Brain pericyte (primary cell): ENCODE results near the gene MPDU1.

Experiments used
- DNase-seq: peaks from one replicate; pipeline ENCODE4 v3.0.0-alpha.2; 2012; ENCODE audit warnings: low read depth, low spot score

MPDU1 gene

DNA sequence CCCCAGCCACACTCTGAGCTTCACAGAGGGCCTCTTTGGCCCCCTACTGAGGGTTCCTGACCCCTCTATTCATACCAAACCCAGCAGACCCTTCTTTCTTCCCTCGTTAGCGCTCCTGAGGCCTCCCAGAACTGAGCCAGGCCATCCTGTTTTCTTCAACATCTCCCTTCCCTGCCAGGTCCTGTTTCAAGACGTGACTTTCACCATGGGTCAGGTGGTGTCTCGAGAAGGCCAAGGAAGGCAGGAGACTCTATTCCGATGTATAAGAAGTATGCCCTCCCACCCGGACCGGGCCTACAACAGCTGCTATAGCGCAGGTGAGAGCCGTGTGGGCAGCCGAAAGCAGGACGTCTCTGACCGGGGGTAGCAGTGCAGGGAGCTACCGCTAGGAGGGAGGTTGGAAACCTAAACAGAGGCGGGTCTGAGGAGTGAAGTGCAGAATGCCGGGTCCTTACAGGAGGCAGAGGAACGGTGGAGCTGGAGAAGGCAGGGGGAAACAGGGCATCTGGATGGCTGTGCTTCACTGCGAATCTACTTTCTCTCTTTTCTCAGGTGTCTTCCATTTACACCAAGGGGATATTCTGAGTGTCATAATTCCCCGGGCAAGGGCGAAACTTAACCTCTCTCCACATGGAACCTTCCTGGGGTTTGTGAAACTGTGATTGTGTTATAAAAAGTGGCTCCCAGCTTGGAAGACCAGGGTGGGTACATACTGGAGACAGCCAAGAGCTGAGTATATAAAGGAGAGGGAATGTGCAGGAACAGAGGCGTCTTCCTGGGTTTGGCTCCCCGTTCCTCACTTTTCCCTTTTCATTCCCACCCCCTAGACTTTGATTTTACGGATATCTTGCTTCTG lies 23.3 kb upstream of the MPDU1 start:
- DNase-seq: no peak

DNA sequence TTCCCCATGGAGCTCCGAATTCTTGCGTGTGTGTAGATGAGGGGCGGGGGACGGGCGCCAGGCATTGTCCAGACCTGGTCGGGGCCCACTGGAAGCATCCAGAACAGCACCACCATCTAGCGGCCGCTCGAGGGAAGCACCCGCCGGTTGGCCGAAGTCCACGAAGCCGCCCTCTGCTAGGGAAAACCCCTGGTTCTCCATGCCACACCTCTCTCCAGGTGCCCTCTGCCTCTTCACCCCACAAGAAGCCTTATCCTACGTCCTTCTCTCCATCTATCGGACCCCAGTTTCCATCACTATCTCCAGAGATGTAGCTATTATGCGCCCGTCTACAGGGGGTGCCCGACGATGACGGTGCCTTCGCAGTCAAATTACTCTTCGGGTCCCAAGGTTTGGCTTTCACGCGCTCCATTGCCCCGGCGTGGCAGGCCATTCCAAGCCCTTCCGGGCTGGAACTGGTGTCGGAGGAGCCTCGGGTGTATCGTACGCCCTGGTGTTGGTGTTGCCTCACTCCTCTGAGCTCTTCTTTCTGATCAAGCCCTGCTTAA lies 22.6 kb upstream of the MPDU1 start:
- no peak for DNase-seq

DNA sequence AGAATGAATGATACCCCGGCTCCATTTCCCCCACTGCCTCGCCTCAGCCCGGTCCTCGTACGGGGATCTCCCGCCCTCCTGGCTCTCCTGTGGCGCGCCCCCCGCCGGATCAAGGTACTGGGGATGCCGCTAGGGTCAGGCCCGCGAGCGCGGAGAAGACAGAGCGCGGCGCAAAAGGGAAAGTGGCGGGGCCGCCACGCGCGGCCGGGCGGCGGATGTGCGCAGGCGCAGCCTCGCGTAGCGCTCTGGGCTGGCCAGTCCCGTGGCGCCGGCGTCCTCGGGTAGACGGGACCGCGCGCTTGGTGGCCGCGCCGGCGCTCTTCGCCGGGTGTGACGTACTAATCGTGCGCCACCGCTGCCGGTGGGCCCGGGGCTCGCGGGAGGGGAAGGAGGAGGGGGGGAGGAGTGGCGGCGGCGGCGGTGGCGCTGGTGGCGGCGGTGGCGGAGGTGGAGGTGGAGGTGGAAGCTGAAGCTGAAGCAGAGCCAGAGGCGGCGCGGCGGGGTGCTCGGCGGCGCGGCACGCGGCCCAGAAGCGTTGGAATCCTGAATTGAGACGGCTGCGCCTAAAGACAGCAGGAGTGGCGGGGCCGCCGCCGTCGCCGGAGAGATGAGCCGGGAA lies 22.0 kb upstream of the MPDU1 start, which contains the start of gene SENP3:
Gene SENP3 (plus strand): TSS at position 331 of the 619 bp plus-strand sequence. CDS start 1,158 bp downstream, outside the sequence.
- no peak for DNase-seq

DNA sequence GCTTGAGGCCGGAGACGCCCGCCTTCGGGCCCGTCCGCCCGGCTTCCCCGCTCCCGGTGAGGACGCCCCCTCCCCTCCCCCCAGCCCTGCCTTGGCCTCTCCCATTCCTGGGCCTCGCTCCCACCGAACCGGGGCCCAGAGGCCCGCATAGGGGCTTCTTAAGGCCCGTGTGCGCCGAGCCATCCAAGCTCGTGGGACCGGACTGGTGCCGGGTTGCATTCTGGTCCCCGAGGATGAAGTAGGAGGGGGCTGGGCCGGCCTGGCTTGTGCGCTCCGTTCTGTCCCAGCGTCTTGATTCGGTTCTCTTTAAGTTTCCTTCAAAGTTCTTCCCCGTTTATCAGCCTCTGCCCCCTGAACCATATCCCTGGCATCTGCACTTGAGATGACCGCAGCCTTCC lies 21.4 kb upstream of the MPDU1 start:
- DNase-seq: no peak

DNA sequence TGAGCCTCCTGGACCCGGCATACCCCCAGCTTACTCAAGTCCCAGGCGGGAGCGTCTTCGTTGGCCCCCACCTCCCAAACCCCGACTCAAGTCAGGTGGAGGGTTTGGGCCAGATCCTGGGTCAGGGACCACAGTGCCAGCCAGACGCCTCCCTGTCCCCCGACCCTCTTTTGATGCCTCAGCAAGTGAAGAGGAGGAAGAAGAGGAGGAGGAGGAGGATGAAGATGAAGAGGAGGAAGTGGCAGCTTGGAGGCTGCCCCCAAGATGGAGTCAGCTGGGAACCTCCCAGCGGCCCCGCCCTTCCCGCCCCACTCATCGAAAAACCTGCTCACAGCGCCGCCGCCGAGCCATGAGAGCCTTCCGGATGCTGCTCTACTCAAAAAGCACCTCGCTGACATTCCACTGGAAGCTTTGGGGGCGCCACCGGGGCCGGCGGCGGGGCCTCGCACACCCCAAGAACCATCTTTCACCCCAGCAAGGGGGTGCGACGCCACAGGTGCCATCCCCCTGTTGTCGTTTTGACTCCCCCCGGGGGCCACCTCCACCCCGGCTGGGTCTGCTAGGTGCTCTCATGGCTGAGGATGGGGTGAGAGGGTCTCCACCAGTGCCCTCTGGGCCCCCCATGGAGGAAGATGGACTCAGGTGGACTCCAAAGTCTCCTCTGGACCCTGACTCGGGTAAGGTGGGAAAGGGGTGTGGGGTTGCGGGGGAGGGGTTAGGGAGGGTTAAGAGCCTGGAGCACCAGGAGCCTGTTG lies 20.4 kb upstream of the MPDU1 start:
- no peak for DNase-seq

DNA sequence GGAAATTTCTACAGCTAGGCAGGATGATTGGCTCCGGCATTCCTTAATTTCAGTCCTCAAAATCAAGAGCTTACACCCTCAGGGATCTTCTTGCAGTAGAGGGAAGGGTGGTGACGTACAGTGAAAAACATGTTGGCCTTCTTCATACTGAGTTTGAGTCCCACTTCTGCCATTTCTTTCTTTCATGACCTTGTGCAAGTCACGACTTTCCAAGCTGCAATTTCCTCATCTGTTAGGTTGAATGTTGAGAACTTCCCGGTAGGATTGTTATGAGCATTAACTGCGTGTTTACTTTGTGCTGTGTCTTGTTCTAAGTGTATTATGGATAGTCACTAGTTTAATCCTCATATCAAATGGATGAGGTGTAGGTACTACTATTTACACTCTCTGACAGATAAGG lies 14.1 kb upstream of the MPDU1 start:
- no peak for DNase-seq

DNA sequence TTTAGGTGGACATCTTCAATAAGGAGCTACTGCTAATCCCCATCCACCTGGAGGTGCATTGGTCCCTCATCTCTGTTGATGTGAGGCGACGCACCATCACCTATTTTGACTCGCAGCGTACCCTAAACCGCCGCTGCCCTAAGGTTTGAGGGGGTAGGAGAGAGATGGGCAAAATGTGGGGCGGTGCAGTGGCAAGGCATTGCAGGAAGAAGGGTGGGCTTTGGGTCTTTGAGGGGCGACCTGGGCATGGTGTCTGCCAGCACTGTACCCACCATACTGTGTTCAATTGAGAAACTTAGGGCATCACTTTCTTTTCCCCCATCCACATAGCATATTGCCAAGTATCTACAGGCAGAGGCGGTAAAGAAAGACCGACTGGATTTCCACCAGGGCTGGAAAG lies 13.3 kb upstream of the MPDU1 start:
- no peak for DNase-seq

DNA sequence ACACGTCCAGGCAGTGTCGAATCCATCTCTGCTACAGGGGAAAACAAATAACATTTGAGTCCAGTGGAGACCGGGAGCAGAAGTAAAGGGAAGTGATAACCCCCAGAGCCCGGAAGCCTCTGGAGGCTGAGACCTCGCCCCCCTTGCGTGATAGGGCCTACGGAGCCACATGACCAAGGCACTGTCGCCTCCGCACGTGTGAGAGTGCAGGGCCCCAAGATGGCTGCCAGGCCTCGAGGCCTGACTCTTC lies 11.4 kb upstream of the MPDU1 start:
- DNase-seq: no peak

DNA sequence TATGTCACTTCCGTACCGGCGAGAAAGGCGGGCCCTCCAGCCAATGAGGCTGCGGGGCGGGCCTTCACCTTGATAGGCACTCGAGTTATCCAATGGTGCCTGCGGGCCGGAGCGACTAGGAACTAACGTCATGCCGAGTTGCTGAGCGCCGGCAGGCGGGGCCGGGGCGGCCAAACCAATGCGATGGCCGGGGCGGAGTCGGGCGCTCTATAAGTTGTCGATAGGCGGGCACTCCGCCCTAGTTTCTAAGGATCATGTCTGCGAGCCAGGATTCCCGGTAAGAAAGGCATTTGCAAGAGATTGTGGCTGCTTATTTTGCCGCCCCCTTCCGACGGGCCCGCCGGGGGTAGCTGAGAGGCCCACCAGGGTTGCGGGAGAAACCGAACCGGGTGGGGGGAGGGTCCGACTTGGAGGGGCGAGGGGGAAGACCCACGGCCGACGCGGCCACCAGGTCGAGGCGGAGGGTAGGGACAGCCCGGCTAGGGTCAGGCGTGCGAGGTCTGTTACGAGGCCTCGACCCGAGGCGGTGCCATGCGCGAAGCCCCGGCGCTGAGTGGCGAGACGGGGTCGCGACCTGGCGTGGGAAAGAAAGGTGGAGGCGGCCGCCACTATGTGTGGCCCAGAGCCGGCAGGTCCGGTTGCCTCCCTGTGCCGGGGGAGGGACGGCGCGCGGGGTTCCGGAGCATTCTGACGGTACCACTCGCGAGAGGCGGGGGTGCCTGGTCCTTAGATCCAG lies 10.9 kb upstream of the MPDU1 start:
- DNase-seq: peak; percentile 99

DNA sequence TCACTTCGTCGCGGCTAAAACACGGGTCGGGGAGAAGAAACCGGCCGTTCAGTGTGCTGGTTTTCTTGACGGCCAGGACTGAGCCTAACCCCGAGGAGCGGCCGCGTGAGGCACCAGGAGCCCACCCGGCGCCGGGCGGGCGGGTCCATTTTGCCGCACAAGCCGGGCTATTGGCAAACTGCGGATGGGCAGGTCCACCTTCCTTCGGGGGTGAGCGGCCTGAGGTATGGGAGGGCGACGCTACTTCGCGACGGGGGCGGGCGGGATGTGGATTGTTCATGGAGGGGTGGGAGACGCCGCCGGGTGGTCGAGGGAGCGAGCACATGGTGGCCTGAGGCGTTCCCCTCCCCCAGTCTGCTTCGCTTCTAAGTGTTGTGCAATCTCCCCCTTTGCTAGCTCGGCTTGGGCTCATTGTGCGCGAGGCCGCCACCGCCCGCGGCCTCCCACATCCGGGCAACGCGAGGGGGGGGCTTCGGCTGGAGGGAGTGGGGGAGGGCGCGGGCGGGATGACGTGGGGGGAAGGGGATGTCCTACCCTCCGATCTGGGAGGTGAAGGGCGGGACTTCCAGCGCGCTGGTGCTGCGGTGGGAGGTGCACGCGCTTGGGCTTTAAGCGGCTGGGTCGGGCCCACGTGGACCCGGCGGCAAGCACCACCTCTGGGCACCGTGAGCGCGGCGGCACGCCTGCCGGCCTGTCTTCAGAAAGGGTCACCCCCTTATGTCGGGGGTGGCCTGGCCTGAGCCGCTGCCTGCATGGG lies 10.2 kb upstream of the MPDU1 start:
- peak; percentile 85 for DNase-seq

DNA sequence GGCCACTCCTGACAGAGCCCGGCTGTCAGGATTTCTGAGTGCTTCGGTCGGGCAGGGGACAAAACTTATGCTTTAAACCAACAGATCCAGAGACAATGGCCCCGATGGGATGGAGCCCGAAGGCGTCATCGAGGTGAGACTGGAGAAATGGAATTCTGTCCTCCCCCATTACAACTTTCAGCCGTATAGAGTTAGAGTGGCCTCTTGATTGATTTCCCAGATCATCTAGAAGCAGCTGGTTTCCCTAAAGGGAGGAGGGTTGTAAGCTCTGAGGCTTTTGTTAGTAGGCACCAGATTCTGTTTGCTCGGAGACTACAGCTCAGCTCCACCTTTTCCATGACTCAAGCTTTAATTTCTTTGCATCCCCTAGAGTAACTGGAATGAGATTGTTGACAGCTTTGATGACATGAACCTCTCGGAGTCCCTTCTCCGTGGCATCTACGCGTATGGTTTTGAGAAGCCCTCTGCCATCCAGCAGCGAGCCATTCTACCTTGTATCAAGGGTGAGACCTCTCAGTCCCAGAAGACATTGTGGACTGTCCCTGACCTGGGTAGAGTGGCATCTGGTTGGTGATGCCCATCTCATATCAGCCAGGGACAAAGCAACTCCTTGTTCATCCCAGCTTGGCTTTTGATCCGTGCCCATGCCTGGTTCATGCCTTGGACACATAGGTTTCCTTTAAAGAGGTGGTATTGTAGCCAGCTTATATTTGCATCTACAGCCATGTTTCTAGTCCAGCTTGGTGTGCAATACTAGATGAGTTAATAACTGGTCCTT lies 9.3 kb upstream of the MPDU1 start:
- no peak for DNase-seq

DNA sequence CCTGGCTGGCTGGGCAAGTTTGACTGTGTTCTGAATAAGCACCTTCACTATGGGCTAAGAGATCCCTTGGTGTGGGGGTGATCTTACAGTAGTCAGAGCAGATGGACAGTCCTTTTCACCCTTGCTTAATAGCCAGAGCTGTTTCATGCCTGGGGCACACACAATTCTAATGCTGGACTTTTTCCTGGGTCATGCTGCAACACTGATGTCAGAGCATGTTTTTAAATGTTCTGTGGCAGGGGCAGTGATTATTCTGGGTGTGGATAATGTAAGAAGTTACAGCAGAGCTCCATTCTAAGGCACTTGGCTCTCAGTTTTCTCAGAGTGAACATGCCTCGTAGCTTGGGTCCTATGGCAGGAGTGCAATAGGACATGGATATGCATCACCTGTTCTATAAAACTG lies 8.2 kb upstream of the MPDU1 start:
- DNase-seq: no peak

DNA sequence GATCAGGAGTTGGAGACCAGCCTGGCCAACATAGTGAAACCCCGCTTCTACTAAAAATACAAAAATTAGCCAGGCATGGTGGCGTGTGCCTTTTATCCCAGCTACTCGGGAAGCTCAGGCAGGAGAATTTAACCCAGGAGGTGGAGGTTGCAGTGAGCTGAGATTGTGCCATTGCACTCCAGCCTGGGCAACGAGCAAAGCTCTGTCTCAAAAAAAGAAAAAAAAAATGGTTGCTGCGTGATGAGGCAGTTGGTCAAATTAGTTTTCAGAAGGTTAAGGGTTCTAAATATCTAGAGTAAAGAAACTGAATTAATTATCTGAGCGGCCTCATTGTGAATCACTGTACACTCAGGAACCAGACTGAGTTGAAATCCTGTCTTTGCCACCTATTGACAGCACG lies 7.7 kb upstream of the MPDU1 start:
- no peak for DNase-seq

DNA sequence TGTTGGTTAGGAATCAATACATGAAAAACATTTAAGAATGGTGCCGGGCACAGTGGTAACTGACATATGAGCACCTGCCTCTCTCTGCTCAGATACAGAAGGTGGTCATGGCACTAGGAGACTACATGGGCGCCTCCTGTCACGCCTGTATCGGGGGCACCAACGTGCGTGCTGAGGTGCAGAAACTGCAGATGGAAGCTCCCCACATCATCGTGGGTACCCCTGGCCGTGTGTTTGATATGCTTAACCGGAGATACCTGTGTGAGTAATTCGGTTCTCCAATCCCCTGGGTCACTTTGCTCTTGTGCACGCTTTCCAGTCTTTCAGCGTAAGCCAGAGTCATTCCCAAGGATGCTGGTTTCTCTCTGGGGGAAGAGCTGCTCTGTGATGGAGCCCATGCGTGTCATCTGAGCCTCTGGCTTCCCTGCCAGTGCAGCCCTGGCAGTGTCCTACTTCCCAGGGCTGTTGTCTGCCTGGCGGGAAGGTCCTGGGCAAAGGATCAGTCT lies 7.2 kb upstream of the MPDU1 start:
- no peak for DNase-seq

DNA sequence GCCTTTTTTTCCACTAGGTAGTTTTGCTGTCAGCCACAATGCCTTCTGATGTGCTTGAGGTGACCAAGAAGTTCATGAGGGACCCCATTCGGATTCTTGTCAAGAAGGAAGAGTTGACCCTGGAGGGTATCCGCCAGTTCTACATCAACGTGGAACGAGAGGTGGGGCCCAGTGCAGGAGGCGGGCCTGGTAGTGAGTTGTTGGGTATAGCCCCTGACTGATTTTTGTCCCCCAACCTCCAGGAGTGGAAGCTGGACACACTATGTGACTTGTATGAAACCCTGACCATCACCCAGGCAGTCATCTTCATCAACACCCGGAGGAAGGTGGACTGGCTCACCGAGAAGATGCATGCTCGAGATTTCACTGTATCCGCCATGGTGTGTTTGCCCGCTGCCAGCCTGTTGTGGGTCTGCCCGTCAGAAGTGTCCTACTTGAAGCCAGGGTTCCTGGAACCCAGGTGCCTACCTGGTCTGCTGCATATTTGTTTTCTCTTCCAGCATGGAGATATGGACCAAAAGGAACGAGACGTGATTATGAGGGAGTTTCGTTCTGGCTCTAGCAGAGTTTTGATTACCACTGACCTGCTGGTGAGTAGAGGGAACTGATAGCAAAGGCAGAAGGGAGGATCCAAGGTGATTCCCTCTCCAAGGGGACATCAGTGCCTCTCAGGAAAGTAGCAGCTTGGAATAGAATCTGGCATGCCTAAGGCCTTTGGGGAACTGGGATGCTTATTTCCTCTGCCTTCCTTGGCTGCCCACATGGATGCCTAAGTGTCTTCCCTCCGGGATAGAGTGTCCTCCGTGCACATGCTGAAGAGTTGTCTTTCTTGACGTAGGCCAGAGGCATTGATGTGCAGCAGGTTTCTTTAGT lies 6.1 kb upstream of the MPDU1 start:
- no peak for DNase-seq

DNA sequence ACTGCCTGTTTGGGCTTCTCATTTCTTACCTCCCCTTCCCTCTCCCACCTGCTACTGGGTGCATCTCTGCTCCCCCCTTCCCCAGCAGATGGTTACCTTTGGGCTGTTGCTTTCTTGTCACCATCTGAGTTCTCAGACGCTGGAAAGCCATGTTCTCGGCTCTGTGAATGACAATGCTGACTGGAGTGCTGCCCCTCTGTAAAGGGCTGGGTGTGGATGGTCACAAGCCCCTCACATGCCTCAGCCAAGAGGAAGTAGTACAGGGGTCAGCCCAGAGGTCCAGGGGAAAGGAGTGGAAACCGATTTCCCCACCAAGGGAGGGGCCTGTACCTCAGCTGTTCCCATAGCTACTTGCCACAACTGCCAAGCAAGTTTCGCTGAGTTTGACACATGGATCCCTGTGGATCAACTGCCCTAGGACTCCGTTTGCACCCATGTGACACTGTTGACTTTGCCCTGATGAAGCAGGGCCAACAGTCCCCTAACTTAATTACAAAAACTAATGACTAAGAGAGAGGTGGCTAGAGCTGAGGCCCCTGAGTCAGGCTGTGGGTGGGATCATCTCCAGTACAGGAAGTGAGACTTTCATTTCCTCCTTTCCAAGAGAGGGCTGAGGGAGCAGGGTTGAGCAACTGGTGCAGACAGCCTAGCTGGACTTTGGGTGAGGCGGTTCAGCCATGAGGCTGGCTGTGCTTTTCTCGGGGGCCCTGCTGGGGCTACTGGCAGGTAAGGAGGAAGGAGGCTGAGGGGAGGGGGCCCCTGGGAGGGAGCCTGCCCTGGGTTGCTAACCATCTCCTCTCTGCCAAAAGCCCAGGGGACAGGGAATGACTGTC lies 4.4 kb upstream of the MPDU1 start, which contains the start of gene CD68:
Gene CD68 (plus strand): TSS at position 638 of the 833 bp plus-strand sequence. CDS start 40 bp downstream, at position 678.
- DNase-seq: no peak

DNA sequence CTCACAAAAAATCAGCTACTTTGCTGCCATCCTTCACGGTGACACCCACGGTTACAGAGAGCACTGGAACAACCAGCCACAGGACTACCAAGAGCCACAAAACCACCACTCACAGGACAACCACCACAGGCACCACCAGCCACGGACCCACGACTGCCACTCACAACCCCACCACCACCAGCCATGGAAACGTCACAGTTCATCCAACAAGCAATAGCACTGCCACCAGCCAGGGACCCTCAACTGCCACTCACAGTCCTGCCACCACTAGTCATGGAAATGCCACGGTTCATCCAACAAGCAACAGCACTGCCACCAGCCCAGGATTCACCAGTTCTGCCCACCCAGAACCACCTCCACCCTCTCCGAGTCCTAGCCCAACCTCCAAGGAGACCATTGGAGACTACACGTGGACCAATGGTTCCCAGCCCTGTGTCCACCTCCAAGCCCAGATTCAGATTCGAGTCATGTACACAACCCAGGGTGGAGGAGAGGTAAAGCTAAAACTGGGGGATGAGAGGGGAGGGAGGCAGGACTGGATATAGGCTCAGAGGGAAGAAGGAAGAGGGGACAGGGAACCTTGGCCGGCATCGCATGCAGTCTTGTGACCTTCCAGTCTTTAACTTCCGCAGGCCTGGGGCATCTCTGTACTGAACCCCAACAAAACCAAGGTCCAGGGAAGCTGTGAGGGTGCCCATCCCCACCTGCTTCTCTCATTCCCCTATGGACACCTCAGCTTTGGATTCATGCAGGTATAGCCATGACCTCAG lies 3.6 kb upstream of the MPDU1 start:
- DNase-seq: no peak
